Lung (tissue), 12 donors: ENCODE measurements around the gene ADAD2. TPM values are rescaled to one million over a fixed set of nuclear protein-coding genes. Genes with fewer than 3 reads are reported as not detected.

Source experiments
- ATAC-seq: fragments of 200-7000 bp; cut with Tn5 transposase; one replicate; pipeline ENCODE4 v1.9.1; 2020; ENCODE audit warnings: moderate number of reproducible peaks; ENCODE audit not compliant: insufficient read depth, low FRiP score
- DNase-seq, 3 donors: peaks; one replicate each; pipeline ENCODE4 v3.0.0-alpha.2; 2013 to 2017
- H3K27ac ChIP-seq, 2 donors: one replicate each; pipeline ENCODE4 v1.5.1; 2013; ENCODE audit warnings: mild to moderate bottlenecking in 2 of 2, moderate library complexity in 2 of 2, control low read depth in 1 of 2, inconsistent platforms in 1 of 2, low read depth in 1 of 2, low read length in 1 of 2
- H3K27me3 ChIP-seq, 3 donors: one replicate each; pipeline ENCODE4 v1.5.1; 2013; ENCODE audit warnings: low read length in 2 of 3; ENCODE audit not compliant: control insufficient read depth in 3 of 3, insufficient read depth in 3 of 3
- H3K36me3 ChIP-seq, 4 donors: one replicate each; pipeline ENCODE4 v1.5.1; 2013; ENCODE audit warnings: low read length in 4 of 4, mild to moderate bottlenecking in 1 of 4, moderate library complexity in 1 of 4; ENCODE audit not compliant: control insufficient read depth in 4 of 4, insufficient read depth in 4 of 4
- H3K4me1 ChIP-seq, 5 donors: one replicate each; pipeline ENCODE4 v1.5.1; 2013; ENCODE audit warnings: low read length in 5 of 5, mild to moderate bottlenecking in 2 of 5, moderate library complexity in 1 of 5; ENCODE audit not compliant: control insufficient read depth in 5 of 5, insufficient read depth in 5 of 5
- H3K4me3 ChIP-seq: one replicate; pipeline ENCODE4 v1.5.1; 2013; ENCODE audit warnings: mild to moderate bottlenecking, control low read depth, moderate library complexity
- H3K9ac ChIP-seq, 2 donors: one replicate each; pipeline ENCODE4 v1.5.1; 2013; ENCODE audit warnings: low read length in 2 of 2, control low read depth in 1 of 2; ENCODE audit not compliant: insufficient read depth in 1 of 2
- H3K9me3 ChIP-seq, 4 donors: one replicate each; pipeline ENCODE4 v1.5.1; 2013; ENCODE audit warnings: low read length in 3 of 4, mild to moderate bottlenecking in 1 of 4, moderate library complexity in 1 of 4; ENCODE audit not compliant: control insufficient read depth in 4 of 4, insufficient read depth in 3 of 4
- CTCF ChIP-seq: IDR thresholded peaks from 2 replicates; pipeline ENCODE4 v1.5.1; 2012; ENCODE audit warnings: mild to moderate bottlenecking; ENCODE audit errors: control extremely low read depth, extremely low read depth
- WGBS, 2 donors: extraction: QIAGEN DNeasy Blood & Tissue Kit; methylation state at CpG; one replicate each; pipeline ENCODE4 v1.1.7; 2013; 5-methylcytosine and 5-hydroxymethylcytosine counted together
- polyA plus RNA-seq, 2 donors: library from polyadenylated mRNA; stranded (reverse); fragments of 200-250 nt; gene quantifications; one replicate each; pipeline ENCODE4 v1.2.1, GENCODE V29; 2013
- total RNA-seq, 2 donors: library from RNA; depleted of rRNA in 1 of 2; stranded (reverse); fragments of >200 nt in 1 of 2; gene quantifications; one replicate each; pipeline ENCODE4 v1.2.1, GENCODE V29; 2014 to 2021
- donor health status: control.
- donor health status: control.
- donor health status: Bipolar disorder and iron deficiency.
- donor health status: healthy.
- donor health status: DM: yes; HTN: yes; CAD: no.

ADAD2 gene
- total and polyA plus RNA-seq, 4 donors = 0.06 to 0.83 (median 0.42) TPM

GRCh38 chr16:84239141-84239769 is 48.3 kb downstream of the ADAD2 start:
- WGBS, 2 donors = 27 to 39% methylated on average over 10 of the region's 10 CpGs
- H3K27me3 ChIP-seq = peaks cover 0 to 9% (median 2%) of the 10 kb centered on the region in 3 donors
- ATAC-seq = no peak

GRCh38 chr16:84239909-84240308 is 49.0 kb downstream of the ADAD2 start, which contains the start of gene KCNG4:
Gene KCNG4, minus strand, starts transcription at chr16:84240012. Its CDS starts 2,527 bp downstream, at chr16:84237485.
- no peak within 1 kb of the TSS for H3K27ac ChIP-seq
- ATAC-seq = no peak
- no peak within 1 kb of the TSS for H3K9ac ChIP-seq
- H3K27me3 ChIP-seq = peaks cover 0 to 7% (median 2%) of the 10 kb centered on the region in 3 donors
- H3K4me3 ChIP-seq = no peak within 1 kb of the TSS
- 31 to 34% methylated on average over 7 of the region's 7 CpGs for WGBS, 2 donors
- no peak for TF ChIP-seq CTCF
- peaks cover 0 to 3% (median 0%) of the 10 kb centered on the region in 5 donors for H3K4me1 ChIP-seq
- no peak for DNase-seq
- no peaks in the 10 kb centered on the region for H3K36me3 ChIP-seq
- peaks cover 0 to 11% (median 0%) of the 10 kb centered on the region in 4 donors for H3K9me3 ChIP-seq

More at GRCh38 chr16:84239141-84239769, 48.3 kb downstream of the ADAD2 start:
- H3K4me1 ChIP-seq = peaks cover 0 to 3% (median 0%) of the 10 kb centered on the region in 5 donors
- H3K9me3 ChIP-seq = peaks cover 0 to 9% (median 0%) of the 10 kb centered on the region in 4 donors
- H3K27ac ChIP-seq = no peak overlapping the region
- H3K36me3 ChIP-seq = no peaks in the 10 kb centered on the region
- H3K4me3 ChIP-seq = no peak overlapping the region
- no peak for TF ChIP-seq CTCF
- DNase-seq = peak in 2 of 3 donors; percentile 13 to 26
- H3K9ac ChIP-seq = no peak overlapping the region

- Histone ChIP-seq H3K4me1 (peaks cover 0 to 3% (median 0%) of the 10 kb centered on the region in 5 donors), H3K9ac (no peak overlapping the region), H3K4me3 (no peak overlapping the region), H3K27me3 (peaks cover 0 to 5% (median 2%) of the 10 kb centered on the region in 3 donors), H3K27ac (no peak overlapping the region), H3K9me3 (peaks cover 0 to 14% (median 0%) of the 10 kb centered on the region in 4 donors), H3K36me3 (no peaks in the 10 kb centered on the region)
- WGBS, 2 donors = 73 to 88% methylated on average over 2 of the region's 2 CpGs
- TF ChIP-seq CTCF = no peak
- ATAC-seq = no peak
- no peak for DNase-seq
Measured at GRCh38 chr16:84240455-84240854, 49.5 kb downstream of the ADAD2 start.
